NB4 (cell line): ENCODE results near the gene NOC4L.

Experiments
- CTCF ChIP-seq: IDR thresholded peaks from one replicate; pipeline ENCODE4 v1.5.1; 2012; ENCODE audit warnings: low read depth, low read length
- POLR2A ChIP-seq: IDR thresholded peaks from 2 replicates; pipeline ENCODE4 v1.6.1; 2011; ENCODE audit warnings: mild to moderate bottlenecking; ENCODE audit not compliant: insufficient read length; ENCODE audit errors: extremely low read depth

GRCh38 chr12:132127041-132127440, 17.2 kb upstream of the NOC4L start:
- TF ChIP-seq CTCF (no peak), POLR2A (no peak)
